NT2/D1 (cell line): Measurements from ENCODE around the gene HK3.

ENCODE experiments used
- DNase-seq: peaks from one replicate; pipeline ENCODE4 v3.0.0-alpha.2; 2011; ENCODE audit warnings: low read depth, low spot score
- H3K27me3 ChIP-seq: 2 replicates; pipeline ENCODE4 v1.6.0; 2011; ENCODE audit warnings: mild to moderate bottlenecking; ENCODE audit not compliant: insufficient read length, insufficient read depth
- H3K36me3 ChIP-seq: 2 replicates; pipeline ENCODE4 v1.6.1; 2011; ENCODE audit warnings: mild to moderate bottlenecking, low read length, mixed read lengths; ENCODE audit not compliant: insufficient read depth, insufficient read length
- H3K4me1 ChIP-seq: 2 replicates; pipeline ENCODE4 v1.5.1; 2011; ENCODE audit not compliant: insufficient read depth, insufficient read length
- H3K4me3 ChIP-seq: 2 replicates; pipeline ENCODE4 v1.5.1; 2011; ENCODE audit warnings: low read depth; ENCODE audit not compliant: insufficient read length
- H3K9ac ChIP-seq: 2 replicates; pipeline ENCODE4 v1.6.0; 2011; ENCODE audit warnings: low read depth; ENCODE audit not compliant: insufficient read length
- H3K9me3 ChIP-seq: 2 replicates; pipeline ENCODE4 v1.5.1; 2011; ENCODE audit warnings: mild to moderate bottlenecking, low read length; ENCODE audit not compliant: insufficient read depth
- SUZ12 ChIP-seq: IDR thresholded peaks from 2 replicates; pipeline ENCODE4 v1.6.1; 2011; ENCODE audit not compliant: insufficient read length, insufficient read depth; ENCODE audit errors: extremely low read depth
- YY1 ChIP-seq: IDR thresholded peaks from 2 replicates; pipeline ENCODE4 v1.6.1; 2011; ENCODE audit not compliant: insufficient read length, insufficient read depth
- ZNF274 ChIP-seq: IDR thresholded peaks from 2 replicates; pipeline ENCODE4 v1.6.1; 2011; ENCODE audit warnings: mild to moderate bottlenecking, low read depth, low read length

The HK3 gene

DNA sequence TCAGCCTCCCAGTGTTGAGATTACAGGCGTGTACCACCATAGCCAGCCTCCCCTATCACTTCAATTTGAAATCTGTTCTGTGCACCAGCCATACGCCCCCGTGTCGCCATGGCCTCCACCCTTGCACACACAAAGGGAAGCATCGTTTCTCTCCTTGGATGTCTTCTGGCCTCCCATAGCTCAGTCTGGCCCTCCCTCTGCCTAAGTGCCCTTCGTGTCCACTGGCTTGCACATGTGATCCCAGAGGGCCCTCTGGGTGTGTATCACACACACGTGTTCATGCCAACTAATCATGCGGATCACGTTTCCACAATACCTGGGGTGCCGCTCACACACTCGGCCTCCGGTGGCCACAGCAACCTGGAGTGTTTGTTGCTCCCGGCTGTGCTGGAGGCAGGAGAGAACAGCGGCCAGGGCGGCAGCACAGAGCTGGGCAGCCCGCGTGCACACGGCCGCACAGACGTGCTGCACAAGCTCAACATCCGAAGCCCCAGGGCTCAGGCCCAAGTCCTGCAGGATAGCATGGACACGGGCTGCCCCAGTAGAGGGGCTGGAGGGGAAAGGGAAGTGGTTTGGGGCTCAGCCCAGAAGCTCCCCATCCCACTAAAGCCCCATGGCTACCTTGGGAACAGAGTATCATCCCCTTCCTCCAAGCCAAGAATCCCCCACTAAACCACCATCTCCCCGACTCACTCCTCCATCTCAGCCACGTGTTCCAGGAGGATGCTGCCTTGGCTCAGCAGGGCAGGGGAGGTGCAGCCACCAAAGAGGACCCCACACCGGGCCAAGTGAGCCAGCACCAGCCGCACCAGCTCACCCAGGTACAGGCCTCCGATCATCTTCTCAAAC is 10.9 kb downstream of the HK3 start:
- Histone ChIP-seq H3K27me3 (peaks cover 9% of the 10 kb centered on the region), H3K36me3 (no peaks in the 10 kb centered on the region), H3K4me3 (no peak overlapping the region), H3K9me3 (no peaks in the 10 kb centered on the region), H3K9ac (no peak overlapping the region), H3K4me1 (no peaks in the 10 kb centered on the region)
- TF ChIP-seq ZNF274, result no peak
- no peak for TF ChIP-seq SUZ12
- TF ChIP-seq YY1, result no peak
- no peak for DNase-seq

GRCh38 chr5:176887252-176887849 is 11.8 kb downstream of the HK3 start:
- H3K27me3 ChIP-seq, result peaks cover under 1% of the 10 kb centered on the region

GRCh38 chr5:176886336-176887251 is 12.6 kb downstream of the HK3 start:
- no peaks in the 10 kb centered on the region for H3K27me3 ChIP-seq
- no peaks in the 10 kb centered on the region for H3K9me3 ChIP-seq
- no peak overlapping the region for H3K4me3 ChIP-seq
- no peak overlapping the region for H3K9ac ChIP-seq
- TF ChIP-seq YY1 (no peak), SUZ12 (no peak), ZNF274 (no peak)
- DNase-seq, result no peak
- no peaks in the 10 kb centered on the region for H3K36me3 ChIP-seq
- no peaks in the 10 kb centered on the region for H3K4me1 ChIP-seq

More at GRCh38 chr5:176887252-176887849, 11.8 kb downstream of the HK3 start:
- Histone ChIP-seq H3K9me3 (no peaks in the 10 kb centered on the region), H3K9ac (no peak overlapping the region), H3K4me3 (no peak overlapping the region), H3K4me1 (no peaks in the 10 kb centered on the region), H3K36me3 (no peaks in the 10 kb centered on the region)
- DNase-seq, result no peak
- TF ChIP-seq SUZ12 (no peak), ZNF274 (no peak), YY1 (no peak)

DNA sequence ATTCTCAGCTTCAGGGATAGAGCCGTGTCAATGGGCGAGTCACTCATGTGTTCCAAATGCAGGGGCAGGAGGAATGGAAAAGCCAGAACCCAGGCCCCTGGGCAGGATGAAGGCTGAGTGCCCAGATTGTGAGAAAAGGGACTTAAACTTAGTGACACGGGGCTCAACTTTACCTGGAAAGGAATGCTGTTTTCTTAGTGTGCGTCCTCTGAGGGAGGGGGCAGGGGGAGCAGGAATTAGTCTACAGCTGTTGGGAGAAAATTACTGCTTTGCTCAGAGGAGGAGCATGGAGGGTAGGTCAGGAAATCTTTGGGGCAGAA is 14.6 kb downstream of the HK3 start:
- H3K36me3 ChIP-seq, result no peaks in the 10 kb centered on the region
- TF ChIP-seq SUZ12 (no peak), ZNF274 (no peak), YY1 (no peak)
- DNase-seq, result no peak

DNA sequence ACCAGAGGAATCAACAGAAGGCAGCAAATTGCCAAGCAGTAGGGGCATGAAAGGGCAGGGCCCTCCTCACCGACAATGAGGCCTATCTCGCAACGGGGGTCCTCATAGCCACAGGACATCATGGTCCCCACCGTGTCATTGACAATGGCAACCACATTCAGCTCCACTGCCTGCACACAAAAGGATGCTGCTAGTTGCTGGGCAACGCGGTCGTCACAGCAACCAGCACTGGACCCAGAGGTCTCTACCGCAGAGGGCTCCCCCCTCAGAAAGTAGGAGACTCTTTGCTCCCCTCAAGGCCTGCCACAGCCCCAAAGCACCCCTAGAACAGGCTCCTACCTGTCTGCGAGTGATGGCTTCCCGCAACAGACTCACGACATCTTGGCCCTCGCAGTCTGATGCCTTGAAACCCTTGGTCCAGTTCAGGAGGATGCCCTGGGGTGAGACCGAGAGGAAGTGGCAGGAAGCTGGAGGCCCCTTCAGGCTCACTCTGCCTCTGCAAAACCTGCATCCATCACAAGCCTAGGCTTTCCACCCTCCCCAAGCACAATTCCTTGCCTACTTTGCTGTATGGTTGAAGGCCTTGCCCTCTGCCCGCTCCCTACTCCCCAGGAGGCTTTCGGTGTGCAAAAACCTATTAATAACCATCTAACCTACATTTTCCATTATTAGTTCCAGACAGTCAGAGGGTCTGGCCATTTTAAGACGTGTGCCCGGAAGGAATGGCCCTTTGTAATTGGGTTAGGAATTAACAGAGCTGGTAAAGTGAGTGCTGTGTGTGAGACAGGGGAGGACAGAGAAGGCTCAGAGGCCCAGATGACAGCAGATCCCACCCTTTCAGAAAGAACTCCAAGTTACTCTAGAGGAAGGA is 15.2 kb downstream of the HK3 start:
- TF ChIP-seq YY1, result no peak
- Histone ChIP-seq H3K4me3 (no peak overlapping the region), H3K27me3 (no peaks in the 10 kb centered on the region), H3K4me1 (no peaks in the 10 kb centered on the region), H3K9ac (no peak overlapping the region), H3K36me3 (no peaks in the 10 kb centered on the region), H3K9me3 (no peaks in the 10 kb centered on the region)
- no peak for DNase-seq

More for the DNA sequence above, 14.6 kb downstream of the HK3 start:
- Histone ChIP-seq H3K9ac (no peak overlapping the region), H3K4me3 (no peak overlapping the region), H3K4me1 (no peaks in the 10 kb centered on the region), H3K27me3 (no peaks in the 10 kb centered on the region), H3K9me3 (no peaks in the 10 kb centered on the region)

DNA sequence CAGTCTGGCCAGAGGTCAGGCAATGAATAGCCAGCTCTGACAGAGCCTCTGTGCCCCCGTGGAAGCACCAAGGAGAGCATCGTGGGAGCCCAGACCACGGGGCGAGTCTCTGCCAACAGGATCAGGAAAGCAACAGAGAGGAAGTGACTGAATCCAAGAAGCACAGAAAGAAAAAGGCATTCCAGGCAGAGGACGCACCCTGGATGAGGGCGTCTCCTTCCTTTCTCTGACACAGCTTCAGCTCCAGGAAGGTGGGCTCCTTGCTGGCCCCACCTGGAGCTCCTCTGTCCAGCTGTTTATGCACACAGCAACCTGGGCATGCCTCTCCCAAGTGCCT is 16.6 kb downstream of the HK3 start:
- H3K4me3 ChIP-seq, result no peak overlapping the region
- H3K27me3 ChIP-seq, result no peaks in the 10 kb centered on the region
- H3K9ac ChIP-seq, result no peak overlapping the region
- H3K4me1 ChIP-seq, result peaks cover 7% of the 10 kb centered on the region
- no peaks in the 10 kb centered on the region for H3K36me3 ChIP-seq
- TF ChIP-seq YY1 (no peak), ZNF274 (no peak), SUZ12 (no peak)
- no peak for DNase-seq
- no peaks in the 10 kb centered on the region for H3K9me3 ChIP-seq
